ENCODE results near the gene KATNB1. TPM values are rescaled to one million over a fixed set of nuclear protein-coding genes. Genes with fewer than 3 reads are reported as not detected.

Gene KATNB1
- total and polyA plus RNA-seq, 8 donors: 11.7 to 20.1 (median 14.6) TPM

- peaks cover 0 to 29% of the 10 kb centered on the region in 2 donors for H3K36me3 ChIP-seq
- H3K4me1 ChIP-seq: peaks cover 46 to 75% of the 10 kb centered on the region in 2 donors
- peak; percentile 1 for ATAC-seq
- H3K27ac ChIP-seq: peak overlapping the region; percentile 86 to 90
- no peak for TF ChIP-seq CTCF (IDR thresholded peaks at IDR 0.05)
- peaks cover 0 to 30% of the 10 kb centered on the region in 2 donors for H3K27me3 ChIP-seq
- DNase-seq: peak in 1 of 4 donors; percentile 43
- H3K4me3 ChIP-seq: peak overlapping the region in 1 of 2 donors; percentile 69
- H3K9me3 ChIP-seq: no peaks in the 10 kb centered on the region
- intact Hi-C loops (cut with DNase I): no loop called here
These were observed 64.1 kb downstream of the KATNB1 start for GRCh38 chr16:57799600-57800199.

GRCh38 chr16:57800200-57801097 is 64.9 kb downstream of the KATNB1 start:
- TF ChIP-seq CTCF (IDR thresholded peaks at IDR 0.05): no peak
- H3K4me3 ChIP-seq: peak overlapping the region in 1 of 2 donors; percentile 69
- no peak for ATAC-seq
- H3K27me3 ChIP-seq: peaks cover 0 to 30% of the 10 kb centered on the region in 2 donors
- peaks cover 0 to 24% of the 10 kb centered on the region in 2 donors for H3K36me3 ChIP-seq
- DNase-seq: peak in 1 of 4 donors; percentile 34
- peak overlapping the region; percentile 86 to 90 for H3K27ac ChIP-seq
- no peaks in the 10 kb centered on the region for H3K9me3 ChIP-seq
- intact Hi-C loops (cut with DNase I): no loop called here
- peaks cover 46 to 72% of the 10 kb centered on the region in 2 donors for H3K4me1 ChIP-seq

- no peaks in the 10 kb centered on the region for H3K9me3 ChIP-seq
- no peak for TF ChIP-seq CTCF (IDR thresholded peaks at IDR 0.05)
- peaks cover 41 to 65% of the 10 kb centered on the region in 2 donors for H3K4me1 ChIP-seq
- DNase-seq: peak in 1 of 4 donors; percentile 34
- peaks cover 0 to 30% of the 10 kb centered on the region in 2 donors for H3K27me3 ChIP-seq
- peak; percentile 25 for ATAC-seq
- peak overlapping the region; percentile 58 to 69 for H3K4me3 ChIP-seq
- intact Hi-C loops (cut with DNase I): no loop called here
- peaks cover 0 to 19% of the 10 kb centered on the region in 2 donors for H3K36me3 ChIP-seq
- peak overlapping the region; percentile 86 to 90 for H3K27ac ChIP-seq
These were observed 65.7 kb downstream of the KATNB1 start for GRCh38 chr16:57801098-57801808.

GRCh38 chr16:57801809-57802340 is 66.3 kb downstream of the KATNB1 start:
- Histone ChIP-seq H3K4me1 (peaks cover 40 to 63% of the 10 kb centered on the region in 2 donors), H3K9me3 (no peaks in the 10 kb centered on the region), H3K36me3 (peaks cover 0 to 14% of the 10 kb centered on the region in 2 donors), H3K27me3 (peaks cover 0 to 30% of the 10 kb centered on the region in 2 donors), H3K27ac (peak overlapping the region; percentile 86 to 90), H3K4me3 (peak overlapping the region; percentile 58 to 69)
- no peak for TF ChIP-seq CTCF (IDR thresholded peaks at IDR 0.05)
- intact Hi-C loops (cut with DNase I): no loop called here
- DNase-seq (peak in 3 of 4 donors; percentile 52 to 89 (median 70)), ATAC-seq (peak; percentile 34)
